Panc1 (cell line): ENCODE results near the gene ADAMTS9.

Experiments used
- POLR2AphosphoS5 ChIP-seq: IDR thresholded peaks from 2 replicates; pipeline ENCODE4 v1.6.1; 2012; ENCODE audit warnings: mild to moderate bottlenecking, low read depth, low read length, moderate library complexity
- REST ChIP-seq, 2 experiments: IDR thresholded peaks; 2 replicates each; pipeline ENCODE4 v1.6.1; 2011 to 2012; ENCODE audit warnings: low read depth in 2 of 2, control low read depth in 1 of 2, low read length in 1 of 2, mild to moderate bottlenecking in 1 of 2, moderate library complexity in 1 of 2; ENCODE audit not compliant: insufficient read depth in 1 of 2
- SIN3A ChIP-seq: IDR thresholded peaks from 2 replicates; pipeline ENCODE4 v1.6.1; 2012; ENCODE audit warnings: low read depth, mild to moderate bottlenecking, low read length, moderate library complexity, borderline replicate concordance; ENCODE audit not compliant: insufficient read depth
- TCF7L2 ChIP-seq: IDR thresholded peaks from 2 replicates; pipeline ENCODE4 v1.6.1; 2011; ENCODE audit warnings: mild to moderate bottlenecking, low read depth, low read length, inconsistent platforms
- TF ChIP-seq, protein P1 (sequence below): fragments of 450-650 bp; IDR thresholded peaks from 2 replicates; pipeline ENCODE4 v1.5.1; 2017; ENCODE audit warnings: mild to moderate bottlenecking

- TF ChIP-seq, protein P1, sequence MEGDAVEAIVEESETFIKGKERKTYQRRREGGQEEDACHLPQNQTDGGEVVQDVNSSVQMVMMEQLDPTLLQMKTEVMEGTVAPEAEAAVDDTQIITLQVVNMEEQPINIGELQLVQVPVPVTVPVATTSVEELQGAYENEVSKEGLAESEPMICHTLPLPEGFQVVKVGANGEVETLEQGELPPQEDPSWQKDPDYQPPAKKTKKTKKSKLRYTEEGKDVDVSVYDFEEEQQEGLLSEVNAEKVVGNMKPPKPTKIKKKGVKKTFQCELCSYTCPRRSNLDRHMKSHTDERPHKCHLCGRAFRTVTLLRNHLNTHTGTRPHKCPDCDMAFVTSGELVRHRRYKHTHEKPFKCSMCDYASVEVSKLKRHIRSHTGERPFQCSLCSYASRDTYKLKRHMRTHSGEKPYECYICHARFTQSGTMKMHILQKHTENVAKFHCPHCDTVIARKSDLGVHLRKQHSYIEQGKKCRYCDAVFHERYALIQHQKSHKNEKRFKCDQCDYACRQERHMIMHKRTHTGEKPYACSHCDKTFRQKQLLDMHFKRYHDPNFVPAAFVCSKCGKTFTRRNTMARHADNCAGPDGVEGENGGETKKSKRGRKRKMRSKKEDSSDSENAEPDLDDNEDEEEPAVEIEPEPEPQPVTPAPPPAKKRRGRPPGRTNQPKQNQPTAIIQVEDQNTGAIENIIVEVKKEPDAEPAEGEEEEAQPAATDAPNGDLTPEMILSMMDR, result no peak
- no peak for TF ChIP-seq POLR2AphosphoS5
- TF ChIP-seq REST (IDR thresholded peaks at IDR 0.05; ENCODE audit: insufficient read depth in 1 of 2, low read depth in 2 of 2, low read length in 1 of 2), result no peak
- TF ChIP-seq SIN3A, result no peak
- no peak for TF ChIP-seq TCF7L2
Measured at GRCh38 chr3:64685331-64685799, 2.4 kb downstream of the ADAMTS9 start.
